ENCODE results near the gene SERTAD2. TPM values are rescaled to one million over a fixed set of nuclear protein-coding genes. Genes with fewer than 3 reads are reported as not detected.

SERTAD2 gene
- total RNA-seq, 2 donors from 2014 or later: 3.3 to 6.7 TPM

GRCh38 chr2:64609227-64609941, 44.3 kb downstream of the SERTAD2 start:
- peak; percentile 84 for ATAC-seq
- TF ChIP-seq, protein P1, sequence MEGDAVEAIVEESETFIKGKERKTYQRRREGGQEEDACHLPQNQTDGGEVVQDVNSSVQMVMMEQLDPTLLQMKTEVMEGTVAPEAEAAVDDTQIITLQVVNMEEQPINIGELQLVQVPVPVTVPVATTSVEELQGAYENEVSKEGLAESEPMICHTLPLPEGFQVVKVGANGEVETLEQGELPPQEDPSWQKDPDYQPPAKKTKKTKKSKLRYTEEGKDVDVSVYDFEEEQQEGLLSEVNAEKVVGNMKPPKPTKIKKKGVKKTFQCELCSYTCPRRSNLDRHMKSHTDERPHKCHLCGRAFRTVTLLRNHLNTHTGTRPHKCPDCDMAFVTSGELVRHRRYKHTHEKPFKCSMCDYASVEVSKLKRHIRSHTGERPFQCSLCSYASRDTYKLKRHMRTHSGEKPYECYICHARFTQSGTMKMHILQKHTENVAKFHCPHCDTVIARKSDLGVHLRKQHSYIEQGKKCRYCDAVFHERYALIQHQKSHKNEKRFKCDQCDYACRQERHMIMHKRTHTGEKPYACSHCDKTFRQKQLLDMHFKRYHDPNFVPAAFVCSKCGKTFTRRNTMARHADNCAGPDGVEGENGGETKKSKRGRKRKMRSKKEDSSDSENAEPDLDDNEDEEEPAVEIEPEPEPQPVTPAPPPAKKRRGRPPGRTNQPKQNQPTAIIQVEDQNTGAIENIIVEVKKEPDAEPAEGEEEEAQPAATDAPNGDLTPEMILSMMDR (IDR thresholded peaks at IDR 0.05): peak in 6 of 7 experiments; percentile 27 to 89 (median 55)
- peak in 2 of 3 donors; percentile 39 to 45 for TF ChIP-seq POLR2A (IDR thresholded peaks at IDR 0.05)

DNA sequence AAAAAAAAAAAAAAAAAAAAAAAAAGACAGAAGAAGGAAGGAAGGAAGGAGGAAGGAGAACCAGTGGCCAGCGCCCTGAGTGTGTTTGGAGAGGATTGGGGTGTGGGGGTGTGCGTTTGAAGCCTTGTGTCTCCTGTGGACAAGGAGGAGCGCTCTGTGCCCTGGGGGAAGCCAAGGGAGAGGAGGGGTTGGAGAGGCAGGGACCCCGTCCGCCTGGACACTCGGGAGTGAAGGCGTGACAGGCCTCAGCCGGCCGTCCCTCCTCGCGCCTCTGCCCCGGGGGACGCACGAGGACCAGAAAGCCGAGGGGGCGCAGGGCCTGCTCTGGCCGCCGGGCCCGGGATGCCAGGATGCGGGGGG, 44.9 kb downstream of the SERTAD2 start:
- H3K4me1 ChIP-seq: peaks cover 39% of the 10 kb centered on the region
- H3K27ac ChIP-seq: no peak overlapping the region
- H3K4me3 ChIP-seq: no peak overlapping the region
- H3K36me3 ChIP-seq (replicated peaks in 1 of 2; ENCODE audit: insufficient read depth in 1 of 2, low read depth in 2 of 2): no peaks in the 10 kb centered on the region
- ATAC-seq: no peak
- no peaks in the 10 kb centered on the region for H3K27me3 ChIP-seq
- no peak for TF ChIP-seq POLR2A (IDR thresholded peaks at IDR 0.05)
- TF ChIP-seq, protein P1 (IDR thresholded peaks at IDR 0.05): no peak
- intact Hi-C loops (cut with DNase I): no loop called here
- no peak for DNase-seq
- H3K9me3 ChIP-seq: no peaks in the 10 kb centered on the region
- WGBS, 2 donors: 35 to 88% methylated on average over 2 to 16 of the region's 20 CpGs

More at GRCh38 chr2:64609227-64609941, 44.3 kb downstream of the SERTAD2 start:
- H3K36me3 ChIP-seq (replicated peaks in 1 of 2; ENCODE audit: insufficient read depth in 1 of 2, low read depth in 2 of 2): no peaks in the 10 kb centered on the region
- peak overlapping the region in 3 of 4 donors; percentile 51 to 70 (median 69) for H3K27ac ChIP-seq
- peak; percentile 59 to 75 (median 70) for DNase-seq
- no peaks in the 10 kb centered on the region for H3K27me3 ChIP-seq
- WGBS, 2 donors: 3 to 27% methylated on average over 9 to 68 of the region's 74 CpGs
- H3K4me3 ChIP-seq: peak overlapping the region; percentile 22 to 33
- intact Hi-C loops (cut with DNase I): no loop called here
- H3K4me1 ChIP-seq: peaks cover 39% of the 10 kb centered on the region
- H3K9me3 ChIP-seq: no peaks in the 10 kb centered on the region

DNA sequence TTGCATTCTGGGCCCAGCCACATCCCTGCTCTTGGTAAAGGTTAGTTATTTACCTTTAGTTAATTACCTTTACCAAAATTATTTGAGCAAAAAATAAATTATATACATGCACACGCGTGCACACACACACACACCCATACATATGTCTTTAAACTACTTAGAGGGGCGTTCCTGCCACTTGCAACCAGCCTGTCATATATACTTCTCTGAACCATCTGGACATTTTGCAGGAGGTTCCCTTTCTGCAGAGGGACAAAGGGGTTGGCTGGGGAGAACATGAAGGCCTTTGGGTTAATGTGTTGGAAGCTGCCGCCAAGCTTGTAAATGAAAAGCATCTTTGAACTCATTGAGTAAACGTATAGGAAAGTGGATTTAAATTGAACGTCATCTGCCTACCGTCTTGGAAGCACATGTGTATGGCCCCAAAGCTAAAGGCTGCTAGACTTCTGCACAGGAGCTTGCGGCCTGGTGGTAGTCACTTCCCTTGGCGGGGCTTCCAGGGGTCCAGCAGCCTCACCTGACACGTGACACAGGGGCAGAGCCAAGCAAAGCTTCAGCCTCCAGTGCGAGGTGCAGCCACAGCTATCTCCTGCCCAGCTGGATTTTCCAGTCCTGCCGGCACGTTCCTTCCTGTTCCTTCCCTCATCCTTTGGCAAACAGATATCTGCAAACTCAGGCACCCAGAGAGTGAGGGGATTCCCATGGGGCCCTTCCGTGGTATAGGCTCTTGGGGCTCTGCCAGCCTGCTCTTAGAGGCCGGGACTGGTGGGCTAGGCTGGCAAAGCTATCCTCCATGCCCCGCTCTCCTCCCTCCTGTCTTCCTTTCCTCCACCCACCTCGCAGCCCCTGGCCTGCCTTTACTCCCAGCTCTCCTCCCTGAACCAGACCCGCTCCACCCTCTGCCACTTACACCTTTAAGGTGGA, 46.1 kb downstream of the SERTAD2 start:
- intact Hi-C loops (cut with DNase I): no loop called here
- Histone ChIP-seq H3K4me1 (peaks cover 39% of the 10 kb centered on the region), H3K36me3 (replicated peaks in 1 of 2; ENCODE audit: insufficient read depth in 1 of 2, low read depth in 2 of 2) (no peaks in the 10 kb centered on the region), H3K4me3 (no peak overlapping the region), H3K9me3 (no peaks in the 10 kb centered on the region), H3K27ac (no peak overlapping the region), H3K27me3 (no peaks in the 10 kb centered on the region)
- 62 to 63% methylated on average over 18 of the region's 18 CpGs for WGBS, 2 donors
- ATAC-seq (no peak), DNase-seq (peak; percentile 18 to 50 (median 42))
- no peak for TF ChIP-seq POLR2A (IDR thresholded peaks at IDR 0.05)

GRCh38 chr2:64606479-64607363, 47.0 kb downstream of the SERTAD2 start:
- H3K9me3 ChIP-seq: no peaks in the 10 kb centered on the region
- H3K4me3 ChIP-seq: no peak overlapping the region
- intact Hi-C loops (cut with DNase I): no loop called here
- no peaks in the 10 kb centered on the region for H3K27me3 ChIP-seq
- peak overlapping the region in 3 of 4 donors; percentile 11 to 51 (median 31) for H3K27ac ChIP-seq
- TF ChIP-seq POLR2A (IDR thresholded peaks at IDR 0.05): no peak
- TF ChIP-seq, protein P1 (IDR thresholded peaks at IDR 0.05): no peak
- peak; percentile 65 for ATAC-seq
- 66 to 74% methylated on average over 17 to 21 of the region's 21 CpGs for WGBS, 2 donors
- peaks cover 39% of the 10 kb centered on the region for H3K4me1 ChIP-seq
- DNase-seq: peak; percentile 55 to 86 (median 74)
- no peaks in the 10 kb centered on the region for H3K36me3 ChIP-seq (replicated peaks in 1 of 2; ENCODE audit: insufficient read depth in 1 of 2, low read depth in 2 of 2)

Data from body of pancreas (tissue), 4 donors.